Lower leg skin (tissue), 3 donors: ENCODE results near the gene CENPU.

ENCODE experiments used
- POLR2A ChIP-seq, 2 donors: fragments of 450-650 bp; IDR thresholded peaks; one replicate each; pipeline ENCODE4 v1.6.1; 2016 to 2017; ENCODE audit warnings: antibody characterized with exemption in 2 of 2, mild to moderate bottlenecking in 1 of 2, moderate library complexity in 1 of 2
- TF ChIP-seq, protein P1 (sequence below), 3 donors: fragments of 450-650 bp; IDR thresholded peaks; one replicate each; pipeline ENCODE4 v1.5.1; 2016; ENCODE audit warnings: antibody characterized with exemption in 3 of 3, mild to moderate bottlenecking in 3 of 3, moderate library complexity in 2 of 3

DNA sequence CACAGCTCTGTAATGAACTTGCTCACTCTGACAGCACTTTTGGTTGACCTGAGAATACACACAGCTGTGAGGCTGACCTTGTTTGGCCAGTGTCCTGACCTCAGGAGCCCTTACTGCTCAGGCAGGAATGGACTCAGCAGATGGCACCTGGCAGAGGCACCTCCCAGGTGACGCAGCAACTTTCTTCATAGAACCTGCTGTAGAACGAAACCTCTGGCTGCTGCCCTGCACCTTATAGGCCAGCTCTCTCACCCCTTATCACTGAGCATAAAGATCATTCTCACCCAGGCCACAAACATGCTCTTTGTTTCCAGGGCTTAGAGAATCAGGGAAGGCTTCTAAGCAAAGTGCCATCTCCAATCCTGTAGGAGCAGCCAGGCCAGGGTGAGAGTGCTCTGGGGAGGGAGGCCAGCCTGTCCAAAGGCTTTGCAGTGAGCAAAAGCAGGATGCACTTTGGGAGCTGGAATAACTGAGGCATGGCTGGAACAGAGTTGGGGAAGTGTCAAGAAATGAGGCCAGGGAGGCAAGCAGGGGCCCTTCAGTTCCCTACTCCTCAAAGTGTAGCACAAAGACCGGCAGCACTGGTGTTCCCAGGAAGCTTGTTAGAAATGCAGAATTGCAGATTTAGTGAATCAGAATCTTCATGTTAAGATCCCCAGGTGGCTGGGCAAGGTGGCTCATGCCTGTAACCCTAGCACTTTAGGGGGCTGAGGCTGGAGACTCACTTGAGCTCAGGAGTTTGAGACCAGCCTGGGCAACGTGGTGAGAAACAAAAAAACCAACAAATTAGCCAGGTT, 13.3 kb upstream of the CENPU start:
- TF ChIP-seq, protein P1, sequence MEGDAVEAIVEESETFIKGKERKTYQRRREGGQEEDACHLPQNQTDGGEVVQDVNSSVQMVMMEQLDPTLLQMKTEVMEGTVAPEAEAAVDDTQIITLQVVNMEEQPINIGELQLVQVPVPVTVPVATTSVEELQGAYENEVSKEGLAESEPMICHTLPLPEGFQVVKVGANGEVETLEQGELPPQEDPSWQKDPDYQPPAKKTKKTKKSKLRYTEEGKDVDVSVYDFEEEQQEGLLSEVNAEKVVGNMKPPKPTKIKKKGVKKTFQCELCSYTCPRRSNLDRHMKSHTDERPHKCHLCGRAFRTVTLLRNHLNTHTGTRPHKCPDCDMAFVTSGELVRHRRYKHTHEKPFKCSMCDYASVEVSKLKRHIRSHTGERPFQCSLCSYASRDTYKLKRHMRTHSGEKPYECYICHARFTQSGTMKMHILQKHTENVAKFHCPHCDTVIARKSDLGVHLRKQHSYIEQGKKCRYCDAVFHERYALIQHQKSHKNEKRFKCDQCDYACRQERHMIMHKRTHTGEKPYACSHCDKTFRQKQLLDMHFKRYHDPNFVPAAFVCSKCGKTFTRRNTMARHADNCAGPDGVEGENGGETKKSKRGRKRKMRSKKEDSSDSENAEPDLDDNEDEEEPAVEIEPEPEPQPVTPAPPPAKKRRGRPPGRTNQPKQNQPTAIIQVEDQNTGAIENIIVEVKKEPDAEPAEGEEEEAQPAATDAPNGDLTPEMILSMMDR (IDR thresholded peaks at IDR 0.05), result no peak
- no peak for TF ChIP-seq POLR2A (IDR thresholded peaks at IDR 0.05)
